ENCODE data around the gene CCDC92.

CCDC92 gene

GRCh38 chr12:124002021-124002644 lies 29.5 kb upstream of the CCDC92 start:
- no peak for DNase-seq (ENCODE audit: low spot score)

GRCh38 chr12:124001343-124001742 lies 28.7 kb upstream of the CCDC92 start:
- DNase-seq (ENCODE audit: low spot score) = no peak

- no peak for DNase-seq (ENCODE audit: low spot score)
Observed at GRCh38 chr12:124000111-124000510, 27.5 kb upstream of the CCDC92 start.

GRCh38 chr12:123998991-123999359 lies 26.3 kb upstream of the CCDC92 start:
- no peak for DNase-seq (ENCODE audit: low spot score)

- DNase-seq (ENCODE audit: low spot score) = no peak
Observed at GRCh38 chr12:123998344-123998990, 25.8 kb upstream of the CCDC92 start.

- no peak for DNase-seq (ENCODE audit: low spot score)
Observed at GRCh38 chr12:123997908-123998307, 25.3 kb upstream of the CCDC92 start.

- no peak for DNase-seq (ENCODE audit: low spot score)
Observed at GRCh38 chr12:123997033-123997822, 24.6 kb upstream of the CCDC92 start.

- no peak for DNase-seq (ENCODE audit: low spot score)
Observed at GRCh38 chr12:123996581-123996980, 23.9 kb upstream of the CCDC92 start.

- DNase-seq (ENCODE audit: low spot score) = no peak
Observed at GRCh38 chr12:123995023-123995748, 22.6 kb upstream of the CCDC92 start.

- no peak for DNase-seq (ENCODE audit: low spot score)
Observed at GRCh38 chr12:123992118-123992825, 19.6 kb upstream of the CCDC92 start.

GRCh38 chr12:123991372-123991951 lies 18.8 kb upstream of the CCDC92 start:
- DNase-seq (ENCODE audit: low spot score) = no peak

- DNase-seq (ENCODE audit: low spot score) = no peak
Observed at GRCh38 chr12:123990511-123990910, 17.9 kb upstream of the CCDC92 start.

GRCh38 chr12:123989753-123990152 lies 17.1 kb upstream of the CCDC92 start:
- DNase-seq (ENCODE audit: low spot score) = no peak

GRCh38 chr12:123989168-123989567 lies 16.5 kb upstream of the CCDC92 start:
- no peak for DNase-seq (ENCODE audit: low spot score)

- no peak for DNase-seq (ENCODE audit: low spot score)
Observed at GRCh38 chr12:123987022-123987421, 14.4 kb upstream of the CCDC92 start.

GRCh38 chr12:123986374-123986965 lies 13.8 kb upstream of the CCDC92 start:
- no peak for DNase-seq (ENCODE audit: low spot score)

GRCh38 chr12:123984903-123985302 lies 12.3 kb upstream of the CCDC92 start:
- DNase-seq (ENCODE audit: low spot score) = no peak

GRCh38 chr12:123983822-123984485 lies 11.3 kb upstream of the CCDC92 start:
- peak; percentile 56 for DNase-seq (ENCODE audit: low spot score)

GRCh38 chr12:123982269-123982668 lies 9.6 kb upstream of the CCDC92 start:
- DNase-seq (ENCODE audit: low spot score) = no peak

GRCh38 chr12:123979566-123979965 lies 6.9 kb upstream of the CCDC92 start:
- DNase-seq (ENCODE audit: low spot score) = no peak

Measured in hematopoietic multipotent progenitor cell treated with erythropoietin and hydrocortisone succinate and interleukin-3 and kit ligand, for 15 days (in vitro differentiated cells).